GM19240 (cell line): Measurements from ENCODE around the gene COL23A1.

Experiments
- DNase-seq: peaks from one replicate; pipeline ENCODE4 v3.0.0; 2011; ENCODE audit warnings: low spot score; ENCODE audit not compliant: insufficient read length

The COL23A1 gene

GRCh38 chr5:178557416-178557815, 32.8 kb downstream of the COL23A1 start:
- DNase-seq, result no peak

GRCh38 chr5:178555771-178556211, 34.4 kb downstream of the COL23A1 start:
- DNase-seq, result no peak

- DNase-seq, result no peak
Measured at GRCh38 chr5:178555005-178555404, 35.2 kb downstream of the COL23A1 start.

GRCh38 chr5:178554311-178554710, 35.9 kb downstream of the COL23A1 start:
- DNase-seq, result no peak

GRCh38 chr5:178553517-178553916, 36.7 kb downstream of the COL23A1 start:
- DNase-seq, result no peak

GRCh38 chr5:178551468-178551867, 38.7 kb downstream of the COL23A1 start:
- DNase-seq, result no peak

GRCh38 chr5:178551059-178551458, 39.1 kb downstream of the COL23A1 start:
- no peak for DNase-seq

GRCh38 chr5:178548746-178549145, 41.4 kb downstream of the COL23A1 start:
- no peak for DNase-seq

- DNase-seq, result no peak
Measured at GRCh38 chr5:178547753-178548415, 42.3 kb downstream of the COL23A1 start.

- DNase-seq, result no peak
Measured at GRCh38 chr5:178547052-178547666, 43.0 kb downstream of the COL23A1 start.

GRCh38 chr5:178546675-178547033, 43.5 kb downstream of the COL23A1 start:
- DNase-seq, result no peak

- no peak for DNase-seq
Measured at GRCh38 chr5:178545941-178546674, 44.1 kb downstream of the COL23A1 start.

GRCh38 chr5:178545176-178545575, 45.0 kb downstream of the COL23A1 start:
- no peak for DNase-seq

- DNase-seq, result no peak
Measured at GRCh38 chr5:178544166-178544834, 45.9 kb downstream of the COL23A1 start.

- no peak for DNase-seq
Measured at GRCh38 chr5:178542455-178542854, 47.7 kb downstream of the COL23A1 start.

- no peak for DNase-seq
Measured at GRCh38 chr5:178540526-178540925, 49.7 kb downstream of the COL23A1 start.

GRCh38 chr5:178538741-178539229, 51.4 kb downstream of the COL23A1 start:
- no peak for DNase-seq

- DNase-seq, result no peak
Measured at GRCh38 chr5:178537467-178538371, 52.5 kb downstream of the COL23A1 start.

GRCh38 chr5:178536541-178537466, 53.4 kb downstream of the COL23A1 start:
- DNase-seq, result no peak
